HG03066 (cell line): ENCODE results near the gene ZNF296.

ENCODE experiments used
- ATAC-seq: cut with Tn5 transposase; IDR thresholded peaks from one replicate; pipeline ENCODE4 v1.9.1; 2021; ENCODE audit warnings: low read depth; ENCODE audit not compliant: unreplicated experiment

ZNF296 gene

GRCh38 chr19:45090034-45090433 is 13.8 kb upstream of the ZNF296 start:
- no peak for ATAC-seq

DNA sequence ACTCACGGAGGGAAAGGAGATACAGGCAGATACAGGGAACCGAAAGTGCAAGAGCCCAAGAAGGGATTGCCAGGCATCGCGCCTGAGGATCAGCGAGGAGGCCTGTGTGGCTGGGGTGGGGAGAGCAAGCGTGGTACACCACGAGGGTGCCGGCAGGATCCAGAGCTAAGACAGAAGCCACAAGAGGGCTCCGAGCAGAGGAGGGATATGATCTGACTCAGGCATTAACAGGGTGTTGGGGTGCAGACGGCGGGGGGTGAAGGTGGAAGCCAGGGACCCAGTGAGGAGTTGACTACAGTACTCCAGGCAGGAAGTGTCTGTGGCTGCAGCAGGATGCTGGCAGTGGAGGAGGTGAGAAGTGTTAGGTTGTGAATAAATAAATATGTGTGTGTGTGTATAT is 11.3 kb upstream of the ZNF296 start:
- ATAC-seq: no peak

GRCh38 chr19:45086480-45086879 is 10.2 kb upstream of the ZNF296 start:
- no peak for ATAC-seq

- ATAC-seq: no peak
Observed at GRCh38 chr19:45082170-45082569, 5.9 kb upstream of the ZNF296 start.

DNA sequence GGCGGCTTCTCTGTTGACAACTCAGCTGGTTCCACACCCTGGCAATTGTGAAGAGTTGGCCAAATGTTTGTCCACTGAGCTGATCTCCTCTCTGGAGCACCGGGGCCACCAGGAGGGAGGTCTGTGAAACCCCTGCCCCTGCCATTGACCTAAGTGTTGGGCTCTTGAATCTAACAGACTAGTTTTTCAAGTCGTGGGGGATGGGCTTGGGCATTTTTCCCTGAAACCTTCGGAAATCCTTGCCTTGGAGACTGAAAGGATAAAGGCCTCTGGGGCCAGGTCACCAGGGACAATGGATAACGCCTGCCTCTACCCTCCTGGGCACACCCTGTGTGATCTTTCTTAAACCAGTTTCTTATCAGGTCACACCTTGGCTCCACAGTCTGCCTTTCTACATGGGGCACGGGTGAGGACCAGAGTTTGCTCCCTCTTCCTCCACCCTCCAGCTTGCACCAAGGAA is 3.7 kb upstream of the ZNF296 start:
- no peak for ATAC-seq

DNA sequence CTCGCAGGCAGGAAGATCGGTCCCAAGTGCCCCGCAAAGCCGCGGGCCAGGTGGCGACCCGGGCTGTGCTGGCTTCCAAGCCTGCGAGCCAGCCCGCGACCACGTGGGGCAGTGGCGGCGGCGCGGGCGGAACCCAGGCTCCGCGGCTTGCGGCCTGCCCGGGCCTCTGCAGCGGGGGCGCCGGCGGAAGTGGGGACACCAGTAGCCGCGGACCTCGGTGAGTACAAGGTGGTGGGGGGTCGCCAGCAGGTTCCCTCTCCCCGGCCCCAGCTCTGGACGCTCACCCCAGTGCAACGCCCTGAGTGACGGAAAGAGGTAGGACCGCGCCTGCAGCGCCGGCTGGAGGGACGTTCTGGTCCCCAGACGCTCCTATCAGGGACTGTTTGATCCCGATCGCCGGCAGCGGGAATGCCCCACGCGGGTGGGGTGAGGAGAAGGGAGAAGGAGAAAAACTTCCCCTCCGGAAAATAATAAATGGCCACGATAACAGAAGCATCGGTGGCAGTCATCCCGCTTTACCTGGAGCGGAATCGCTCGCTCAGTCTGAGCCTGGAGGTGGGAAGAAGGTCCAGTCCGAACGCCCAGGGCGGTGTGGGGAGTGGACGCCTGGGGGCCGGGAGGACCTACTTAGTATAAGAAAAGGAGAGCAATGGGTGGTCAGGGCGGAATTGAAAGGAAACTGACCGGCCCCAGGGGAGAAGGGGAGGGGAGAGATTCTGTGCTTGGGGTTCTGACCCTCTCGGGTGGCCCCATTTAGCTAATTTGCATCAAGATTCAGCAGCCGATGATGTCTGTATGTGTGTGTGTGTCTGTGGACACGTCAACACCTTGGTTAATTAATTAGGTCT is 3.0 kb upstream of the ZNF296 start, which contains the start of gene GEMIN7:
Gene GEMIN7 (plus strand): TSS at position 198 of the 848 bp plus-strand sequence. CDS start 10,855 bp downstream, outside the sequence.
- ATAC-seq: no peak

DNA sequence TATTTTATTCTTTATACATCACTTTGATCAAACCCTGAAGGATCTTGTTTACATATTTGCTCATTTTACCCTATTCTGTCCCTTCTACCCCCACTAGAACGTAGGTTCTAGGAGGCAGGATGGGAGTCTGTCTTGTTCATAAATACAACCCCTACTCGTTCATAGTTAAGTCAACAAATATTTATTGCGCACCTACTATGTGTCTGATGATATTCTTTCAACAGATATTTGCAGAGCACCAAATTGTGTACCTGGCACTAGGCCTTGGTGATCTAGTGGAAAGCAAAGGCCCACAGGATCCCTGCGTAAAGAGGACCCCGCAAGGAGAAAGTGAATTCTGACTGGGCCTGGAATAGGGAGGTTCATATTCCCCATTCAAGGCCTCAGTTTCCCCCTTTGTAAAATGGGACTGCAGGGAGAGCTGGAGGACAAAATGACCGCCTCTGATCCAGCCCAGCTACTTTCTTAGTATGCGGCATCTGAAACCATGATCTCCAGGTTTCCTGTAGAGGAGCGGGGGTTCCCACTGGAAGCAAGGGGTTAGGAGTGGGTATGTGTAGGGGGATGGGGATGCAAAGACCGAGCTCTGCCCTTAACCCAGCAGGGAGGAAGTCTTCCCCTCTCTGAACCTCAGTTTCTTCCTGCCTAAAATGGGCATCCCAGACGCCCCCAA is 2.2 kb upstream of the ZNF296 start:
- ATAC-seq: no peak

DNA sequence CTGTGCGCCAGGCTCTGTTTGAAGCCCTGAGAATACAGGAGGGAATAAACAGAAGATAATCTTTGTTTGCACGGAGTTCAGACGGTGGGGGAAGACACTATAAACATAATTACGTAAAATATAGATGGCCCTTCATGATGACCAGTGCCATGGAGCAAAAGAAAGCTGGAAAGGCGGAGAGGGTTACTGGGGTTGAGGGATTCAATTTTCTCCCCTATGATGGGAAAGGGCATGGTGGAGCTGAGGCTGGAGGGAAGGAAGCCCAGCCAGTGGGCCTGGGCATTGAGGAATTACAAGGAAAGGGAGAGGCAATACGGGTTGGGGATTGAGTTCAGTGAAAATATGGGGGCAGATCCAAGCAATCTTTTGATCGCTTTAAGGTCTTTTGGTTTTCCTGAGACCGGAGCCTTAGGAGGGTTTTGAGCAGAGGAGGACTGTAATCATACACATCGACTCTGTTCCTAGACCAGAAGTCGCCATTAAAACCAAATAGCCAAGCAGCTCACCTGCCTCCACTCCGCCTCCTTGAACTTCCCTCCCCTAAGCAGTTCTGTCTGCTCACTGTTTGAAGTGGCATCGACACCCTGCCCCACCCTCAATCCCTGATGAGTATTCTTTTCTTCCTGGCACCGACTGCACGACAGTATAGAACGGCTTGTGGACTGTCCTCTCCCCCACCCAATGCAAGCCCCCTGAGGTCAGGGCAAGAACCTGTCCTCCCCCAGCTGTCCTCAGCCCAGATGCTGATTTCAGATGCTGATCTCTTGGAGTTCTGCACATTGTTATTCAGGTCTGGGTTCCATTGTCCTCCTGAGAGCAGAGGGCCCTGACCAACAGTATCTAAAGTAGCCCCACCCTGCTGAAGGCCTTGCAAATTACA is 813 bp upstream of the ZNF296 start:
- ATAC-seq: no peak

- peak; percentile 59 for ATAC-seq
Observed at GRCh38 chr19:45075301-45076028, 813 bp downstream of the ZNF296 start.

DNA sequence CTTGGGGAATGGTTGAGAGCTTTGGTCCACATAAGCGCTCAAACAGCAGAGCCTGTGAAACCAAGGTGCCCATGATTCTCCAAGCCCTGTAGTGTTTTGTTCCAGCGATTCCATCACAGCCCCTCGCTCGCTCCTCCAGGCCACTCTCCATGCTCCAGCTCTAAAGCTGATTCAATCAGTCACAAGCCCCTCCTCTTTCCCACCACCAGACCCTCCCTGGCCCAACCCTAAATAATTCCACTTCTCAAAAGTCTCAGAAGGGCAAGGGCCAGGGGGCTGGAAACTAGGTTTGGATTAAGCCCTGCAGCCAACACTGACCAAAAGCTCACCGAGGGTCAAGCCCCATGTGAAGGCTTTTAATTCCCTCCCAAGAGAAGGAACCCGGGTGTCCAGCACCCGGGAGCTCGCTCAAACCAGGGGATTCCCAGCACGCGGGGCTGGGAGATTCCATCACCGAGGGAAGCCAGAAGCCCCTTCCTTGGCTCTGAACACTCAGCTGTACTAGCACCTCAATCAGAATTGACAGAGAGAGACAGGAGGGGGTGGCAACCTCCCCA is 1.5 kb downstream of the ZNF296 start:
- no peak for ATAC-seq

GRCh38 chr19:45071969-45072790 is 4.1 kb downstream of the ZNF296 start:
- no peak for ATAC-seq

DNA sequence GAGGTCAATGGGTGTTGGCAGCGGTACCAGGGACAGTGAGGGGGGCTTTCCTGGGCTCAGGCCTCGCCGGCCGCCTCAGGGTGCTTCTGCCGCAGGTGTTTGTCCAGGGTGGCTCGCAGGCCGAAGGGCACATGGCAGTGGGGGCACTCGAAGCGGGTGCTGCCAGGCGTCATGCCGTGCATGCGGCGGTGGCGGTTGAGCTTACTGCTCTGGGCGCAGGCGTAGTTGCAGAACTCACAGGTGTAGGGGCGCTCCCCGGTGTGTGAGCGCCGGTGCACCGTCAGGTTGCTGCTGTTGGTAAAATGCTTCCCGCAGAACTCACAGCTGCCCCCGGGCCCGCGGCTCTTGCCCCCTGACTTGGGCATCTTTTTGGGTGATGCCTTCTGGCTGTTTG is 4.7 kb downstream of the ZNF296 start:
- no peak for ATAC-seq

- ATAC-seq: no peak
Observed at GRCh38 chr19:45070861-45071544, 5.3 kb downstream of the ZNF296 start.

- ATAC-seq: no peak
Observed at GRCh38 chr19:45070214-45070613, 6.1 kb downstream of the ZNF296 start.

GRCh38 chr19:45069056-45069455 is 7.2 kb downstream of the ZNF296 start:
- no peak for ATAC-seq

GRCh38 chr19:45068041-45068440 is 8.2 kb downstream of the ZNF296 start:
- ATAC-seq: no peak

DNA sequence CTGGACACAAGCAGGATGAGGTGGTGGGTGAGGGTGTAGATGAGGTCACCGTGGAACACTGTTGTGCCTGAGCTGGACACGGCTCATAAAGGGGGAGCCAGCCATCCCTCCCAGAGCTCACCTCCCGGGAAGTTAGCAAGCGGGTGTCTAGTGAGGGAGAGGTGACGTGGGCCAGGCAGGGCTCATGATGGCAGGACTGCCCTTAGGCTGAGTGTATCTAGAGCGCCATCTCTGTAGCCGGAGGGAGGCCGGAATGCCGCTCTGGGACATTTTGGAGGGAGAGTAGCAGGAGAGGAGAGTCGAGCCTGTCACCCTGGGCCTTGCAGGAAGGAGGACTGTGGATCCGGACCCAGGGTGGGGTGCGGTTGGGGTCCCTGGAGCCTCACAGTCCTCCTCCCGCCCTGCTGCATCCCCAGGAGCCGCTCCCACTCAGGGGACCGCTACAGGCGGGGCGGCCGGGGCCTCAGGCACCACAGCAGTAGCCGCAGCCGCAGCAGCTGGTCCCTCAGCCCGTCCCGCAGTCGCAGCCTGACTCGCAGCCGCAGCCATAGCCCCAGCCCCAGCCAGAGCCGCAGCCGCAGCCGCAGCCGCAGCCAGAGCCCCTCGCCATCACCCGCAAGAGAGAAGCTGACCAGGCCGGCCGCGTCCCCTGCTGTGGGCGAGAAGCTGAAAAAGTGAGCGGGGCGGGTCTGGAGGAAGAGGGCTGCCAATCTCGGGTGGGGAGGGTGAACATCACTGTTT is 9.2 kb downstream of the ZNF296 start:
- no peak for ATAC-seq
